Keratinocyte (primary cell): Measurements from ENCODE around the gene TAF10. TPM values are rescaled to one million over a fixed set of nuclear protein-coding genes. Genes with fewer than 3 reads are reported as not detected.

Experiments
- DNase-seq: peaks from one replicate; pipeline ENCODE4 v3.0.0-alpha.2; 2011; ENCODE audit warnings: low read depth, missing footprints, low spot score
- FAIRE-seq: peaks from 2 replicates; lab custom pipeline; 2011; peaks lifted over from hg19 to GRCh38; lab: Jason Lieb, UNC
- H2AFZ ChIP-seq: 2 replicates; pipeline ENCODE4 v1.6.0; 2012; ENCODE audit warnings: low read length, control low read depth, inconsistent platforms; ENCODE audit not compliant: control insufficient read depth
- H3K27ac ChIP-seq: 2 replicates; pipeline ENCODE4 v1.5.1; 2011; ENCODE audit warnings: low read length; ENCODE audit not compliant: control insufficient read depth, insufficient read depth
- H3K27me3 ChIP-seq: 3 replicates; pipeline ENCODE4 v1.6.0; 2011; ENCODE audit warnings: low read length; ENCODE audit not compliant: control insufficient read depth, insufficient read depth; ENCODE audit errors: extremely low read depth
- H3K36me3 ChIP-seq, 2 experiments: 2 replicates in 1 of 2; 3 replicates in 1 of 2; pipeline ENCODE4 v1.5.1; 2011; ENCODE audit warnings: low read length in 2 of 2, mild to moderate bottlenecking in 1 of 2; ENCODE audit not compliant: control insufficient read depth in 2 of 2, insufficient read depth in 2 of 2; ENCODE audit errors: extremely low read depth in 1 of 2
- H3K4me1 ChIP-seq: 3 replicates; pipeline ENCODE4 v1.5.1; 2011; ENCODE audit warnings: low read length; ENCODE audit not compliant: control insufficient read depth, insufficient read depth; ENCODE audit errors: extremely low read depth
- H3K4me2 ChIP-seq: 3 replicates; pipeline ENCODE4 v1.6.0; 2011; ENCODE audit warnings: low read depth, low read length; ENCODE audit not compliant: control insufficient read depth, insufficient read depth; ENCODE audit errors: extremely low read depth
- H3K4me3 ChIP-seq, 3 experiments: fragments of 200-600 bp in 1 of 3; sonication (generic) in 1 of 3; 2 replicates in 2 of 3; 3 replicates in 1 of 3; pipeline ENCODE4 v1.5.1; 2011 to 2016; ENCODE audit warnings: low read length in 3 of 3, mild to moderate bottlenecking in 3 of 3, control low read depth in 2 of 3, inconsistent platforms in 1 of 3, low read depth in 1 of 3, mixed read lengths in 1 of 3, mixed run types in 1 of 3, moderate library complexity in 1 of 3; ENCODE audit not compliant: control insufficient read depth in 2 of 3, insufficient read depth in 2 of 3; ENCODE audit errors: extremely low read depth in 1 of 3
- H3K79me2 ChIP-seq: 2 replicates; pipeline ENCODE4 v1.6.0; 2012; ENCODE audit warnings: low read length; ENCODE audit not compliant: control insufficient read depth, insufficient read depth
- H3K9ac ChIP-seq: 3 replicates; pipeline ENCODE4 v1.6.0; 2011; ENCODE audit warnings: low read length; ENCODE audit not compliant: control insufficient read depth, insufficient read depth; ENCODE audit errors: extremely low read depth
- H3K9me1 ChIP-seq: 3 replicates; pipeline ENCODE4 v1.6.0; 2011; ENCODE audit warnings: low read length; ENCODE audit not compliant: control insufficient read depth, insufficient read depth; ENCODE audit errors: extremely low read depth
- H3K9me3 ChIP-seq: 2 replicates; pipeline ENCODE4 v1.5.1; 2012; ENCODE audit warnings: low read depth, low read length; ENCODE audit not compliant: control insufficient read depth
- H4K20me1 ChIP-seq: 3 replicates; pipeline ENCODE4 v1.6.0; 2011; ENCODE audit warnings: low read length; ENCODE audit not compliant: control insufficient read depth, insufficient read depth; ENCODE audit errors: extremely low read depth
- CTCF ChIP-seq, 3 experiments: IDR thresholded peaks in 1 of 3; conservative IDR thresholded peaks in 1 of 3; optimal IDR thresholded peaks in 1 of 3; 2 replicates in 2 of 3; 3 replicates in 1 of 3; pipeline versions ENCODE3 to v1.5.1; 2011; ENCODE audit warnings: low read length in 3 of 3, mild to moderate bottlenecking in 3 of 3, moderate library complexity in 2 of 3, control low read depth in 1 of 3, inconsistent platforms in 1 of 3; ENCODE audit not compliant: insufficient read depth in 2 of 3; ENCODE audit errors: extremely low read depth in 1 of 3
- EZH2 ChIP-seq: IDR thresholded peaks from one replicate; pipeline ENCODE4 v1.6.1; 2012; ENCODE audit warnings: inconsistent platforms, mild to moderate bottlenecking, low read length, moderate library complexity
- dilution Hi-C: fragments of 300-500 bp; cut with MboI; formaldehyde crosslinking; loops from one replicate; pipeline ENCODE4 v1.7.0; 2020; ENCODE audit warnings: low sequenced_read_pairs; ENCODE audit not compliant: extremely low pct_ligation_motif_present
- polyA plus RNA-seq, 5 experiments: library from polyadenylated mRNA; depleted of rRNA in 3 of 5; stranded (reverse) in 3 of 5; stranded (forward) in 1 of 5; unstranded in 1 of 5; fragments of >200 nt; gene quantifications; 1 replicate in 1 of 5; 2 replicates in 3 of 5; 3 replicates in 1 of 5; pipeline versions ENCODE4 v1.2.1 to v1.2.3, GENCODE V29; 2011 to 2012; ENCODE audit warnings: missing spikeins in 2 of 5, low read depth in 1 of 5, low replicate concordance in 1 of 5

TAF10 gene
- polyA plus RNA-seq, 1 donor (not counting 4 experiments of a cell fraction or from before 2014, with no cell fraction given): 165 TPM

- Histone ChIP-seq H3K4me3 (no peak overlapping the region), H3K27ac (no peak overlapping the region), H3K79me2 (no peaks in the 10 kb centered on the region), H3K9me3 (no peaks in the 10 kb centered on the region), H3K9ac (no peak overlapping the region), H3K4me1 (peaks cover 5% of the 10 kb centered on the region), H3K27me3 (no peaks in the 10 kb centered on the region), H3K36me3 (peaks cover 0 to 1% of the 10 kb centered on the region in 2 experiments), H3K4me2 (no peak overlapping the region), H3K9me1 (no peaks in the 10 kb centered on the region), H4K20me1 (no peaks in the 10 kb centered on the region), H2AFZ (no peak overlapping the region)
- FAIRE-seq: no peak
- dilution Hi-C loops: no loop called here
- no peak for DNase-seq
- TF ChIP-seq CTCF (optimal IDR thresholded peaks at IDR 0.05 in 1 of 3, IDR thresholded peaks at IDR 0.05 in 1 of 3, conservative IDR thresholded peaks at IDR 0.05 in 1 of 3; ENCODE audit: extremely low read depth in 1 of 3, insufficient read depth in 2 of 3, low read length in 3 of 3) (no peak), EZH2 (no peak)
Observed at GRCh38 chr11:6565988-6566703, 45.9 kb downstream of the TAF10 start.

GRCh38 chr11:6565325-6565724 lies 46.7 kb downstream of the TAF10 start:
- FAIRE-seq (no peak), DNase-seq (no peak)
- peaks cover 0 to 1% of the 10 kb centered on the region in 2 experiments for H3K36me3 ChIP-seq
- peaks cover 5% of the 10 kb centered on the region for H3K4me1 ChIP-seq
- no peak overlapping the region for H3K9ac ChIP-seq
- no peaks in the 10 kb centered on the region for H4K20me1 ChIP-seq
- no peaks in the 10 kb centered on the region for H3K27me3 ChIP-seq
- no peaks in the 10 kb centered on the region for H3K79me2 ChIP-seq
- no peaks in the 10 kb centered on the region for H3K9me1 ChIP-seq
- no peak overlapping the region for H2AFZ ChIP-seq
- no peak overlapping the region for H3K4me2 ChIP-seq
- no peaks in the 10 kb centered on the region for H3K9me3 ChIP-seq
- TF ChIP-seq EZH2: no peak
- TF ChIP-seq CTCF (optimal IDR thresholded peaks at IDR 0.05 in 1 of 3, IDR thresholded peaks at IDR 0.05 in 1 of 3, conservative IDR thresholded peaks at IDR 0.05 in 1 of 3; ENCODE audit: extremely low read depth in 1 of 3, insufficient read depth in 2 of 3, low read length in 3 of 3): no peak
- dilution Hi-C loops: no loop called here
- no peak overlapping the region for H3K4me3 ChIP-seq
- H3K27ac ChIP-seq: no peak overlapping the region
